K562 (cell line): ENCODE results near the gene ZEB2. TPM values are rescaled to one million over a fixed set of nuclear protein-coding genes. Genes with fewer than 3 reads are reported as not detected.

Source experiments
- ARID3A ChIP-seq: IDR thresholded peaks from 2 replicates; pipeline ENCODE4 v1.6.1; 2012; ENCODE audit warnings: low read depth, low read length, improper control_type of control experiment, borderline replicate concordance
- CREB3L1 ChIP-seq: fragments of 450-650 bp; IDR thresholded peaks from 2 replicates; pipeline ENCODE4 v1.6.1; 2014; ENCODE audit warnings: low read depth, mild to moderate bottlenecking, moderate library complexity, borderline replicate concordance
- FOXJ2 ChIP-seq: fragments of 200-800 bp; sonication (Bioruptor generic); IDR thresholded peaks from 2 replicates; pipeline ENCODE4 v1.6.1; 2016; ENCODE audit warnings: missing genetic modification characterization, missing compliant biosample characterization
- HMBOX1 ChIP-seq: sonication (generic); IDR thresholded peaks from 2 replicates; pipeline ENCODE4 v1.6.1; 2016
- ID3 ChIP-seq, 2 experiments: fragments of 250-450 bp in 1 of 2; fragments of 450-650 bp in 1 of 2; sonication (Bioruptor Pico) in 1 of 2; IDR thresholded peaks; 2 replicates each; pipeline versions ENCODE4 v1.6.1 to v1.8.0; 2016 to 2021; ENCODE audit warnings: mild to moderate bottlenecking in 2 of 2, moderate library complexity in 2 of 2, missing compliant biosample characterization in 1 of 2, missing genetic modification characterization in 1 of 2
- KAT7 ChIP-seq: sonication (generic); formaldehyde crosslinking; IDR thresholded peaks from 2 replicates; pipeline ENCODE4 v1.8.0; 2022; ENCODE audit warnings: missing genetic modification reagents, mild to moderate bottlenecking, borderline replicate concordance
- KDM2B ChIP-seq: fragments of 250-450 bp; sonication (Bioruptor Pico); IDR thresholded peaks from 2 replicates; pipeline ENCODE4 v1.8.0; 2021; ENCODE audit warnings: mild to moderate bottlenecking, moderate library complexity
- TARDBP ChIP-seq: fragments of 450-650 bp; IDR thresholded peaks from 2 replicates; pipeline ENCODE4 v1.6.1; 2016
- TCF15 ChIP-seq: fragments of 250-450 bp; sonication (Bioruptor Pico); IDR thresholded peaks from 2 replicates; pipeline ENCODE4 v1.8.0; 2022; ENCODE audit warnings: moderate library complexity, mild to moderate bottlenecking, inconsistent platforms
- ZBTB49 ChIP-seq: sonication (generic); formaldehyde crosslinking; IDR thresholded peaks from 2 replicates; pipeline ENCODE4 v1.8.0; 2022; ENCODE audit warnings: missing genetic modification reagents, mild to moderate bottlenecking, borderline replicate concordance
- ZFPM2 ChIP-seq: fragments of 250-450 bp; sonication (Bioruptor Pico); IDR thresholded peaks from 2 replicates; pipeline ENCODE4 v1.5.1; 2022; ENCODE audit warnings: mild to moderate bottlenecking
- ZNF280B ChIP-seq: fragments of 250-450 bp; sonication (Bioruptor Pico); IDR thresholded peaks from 2 replicates; pipeline ENCODE4 v1.5.1; 2021; ENCODE audit warnings: mild to moderate bottlenecking
- ZNF518B ChIP-seq: fragments of 250-450 bp; sonication (Bioruptor Pico); IDR thresholded peaks from 2 replicates; pipeline ENCODE4 v1.5.0; 2021; ENCODE audit warnings: mild to moderate bottlenecking, moderate library complexity
- polyA plus RNA-seq, 8 experiments: library from polyadenylated mRNA; depleted of rRNA in 4 of 8; stranded (reverse) in 5 of 8; unstranded in 3 of 8; fragments of >200 nt; fragmentation: Nextera tagmentation in 2 of 8; fragmentation: Illumina TruSeq in 1 of 8; extraction: Ambion mirVana in 2 of 8; extraction: Trizol in 1 of 8; gene quantifications; 2 replicates each; pipeline versions ENCODE4 v1.2.1 to v1.2.3, GENCODE V29; 2011 to 2014; ENCODE audit warnings: inconsistent platforms in 1 of 8, missing spikeins in 1 of 8
- total RNA-seq, 7 experiments: library from RNA; depleted of rRNA in 6 of 7; stranded (reverse); fragments of >200 nt in 6 of 7; fragmentation: Illumina TruSeq in 2 of 7; extraction: Trizol in 2 of 7; gene quantifications; 2 replicates each; pipeline versions ENCODE4 v1.2.1 to v1.2.3, GENCODE V29; 2011 to 2021; ENCODE audit warnings: low replicate concordance in 1 of 7

Gene ZEB2
- total and polyA plus RNA-seq, 9 of the 15 experiments (the other 6 are each of a cell fraction or from before 2014, with no cell fraction given) = 15.1 to 113 (median 72.3) TPM

- TF ChIP-seq ZBTB49 (CRISPR knock-in tag) = no peak
- TF ChIP-seq ID3 (CRISPR knock-in tag; IDR thresholded peaks at IDR 0.05) = no peak
- no peak for TF ChIP-seq ID3 (tag; IDR thresholded peaks at IDR 0.05)
- TF ChIP-seq FOXJ2 (tag) = no peak
- TF ChIP-seq TARDBP = no peak
- no peak for TF ChIP-seq ARID3A
- TF ChIP-seq KAT7 = no peak
- TF ChIP-seq HMBOX1 = peak; percentile 39; the same call in 1 of the 2 replicates
- TF ChIP-seq CREB3L1 = no peak
- no peak for TF ChIP-seq ZNF518B (CRISPR knock-in tag)
- no peak for TF ChIP-seq ZFPM2 (CRISPR knock-in tag)
- no peak for TF ChIP-seq TCF15
- no peak for TF ChIP-seq KDM2B (CRISPR knock-in tag)
- TF ChIP-seq ZNF280B = no peak
Observed at GRCh38 chr2:144358979-144359541, 160.9 kb downstream of the ZEB2 start (continued).
